Measurements from ENCODE around the gene DNASE1L3. TPM values are rescaled to one million over a fixed set of nuclear protein-coding genes. Genes with fewer than 3 reads are reported as not detected.

The DNASE1L3 gene
- total and polyA plus RNA-seq, 2 of the 13 experiments (the other 11 are each of a cell fraction or from before 2014, with no cell fraction given) = 0.86 to 1.7 TPM

GRCh38 chr3:58175437-58176184, 35.2 kb downstream of the DNASE1L3 start (continued):
- TF ChIP-seq, protein P1, sequence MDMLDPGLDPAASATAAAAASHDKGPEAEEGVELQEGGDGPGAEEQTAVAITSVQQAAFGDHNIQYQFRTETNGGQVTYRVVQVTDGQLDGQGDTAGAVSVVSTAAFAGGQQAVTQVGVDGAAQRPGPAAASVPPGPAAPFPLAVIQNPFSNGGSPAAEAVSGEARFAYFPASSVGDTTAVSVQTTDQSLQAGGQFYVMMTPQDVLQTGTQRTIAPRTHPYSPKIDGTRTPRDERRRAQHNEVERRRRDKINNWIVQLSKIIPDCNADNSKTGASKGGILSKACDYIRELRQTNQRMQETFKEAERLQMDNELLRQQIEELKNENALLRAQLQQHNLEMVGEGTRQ (IDR thresholded peaks at IDR 0.05; ENCODE audit: low read depth, low read length) = peak; percentile 72
- TF ChIP-seq, protein P1 (CRISPR knock-in tag; IDR thresholded peaks at IDR 0.05; ENCODE audit: borderline replicate concordance) = no peak; the same call in none of the 2 replicates
- TF ChIP-seq, protein P2, sequence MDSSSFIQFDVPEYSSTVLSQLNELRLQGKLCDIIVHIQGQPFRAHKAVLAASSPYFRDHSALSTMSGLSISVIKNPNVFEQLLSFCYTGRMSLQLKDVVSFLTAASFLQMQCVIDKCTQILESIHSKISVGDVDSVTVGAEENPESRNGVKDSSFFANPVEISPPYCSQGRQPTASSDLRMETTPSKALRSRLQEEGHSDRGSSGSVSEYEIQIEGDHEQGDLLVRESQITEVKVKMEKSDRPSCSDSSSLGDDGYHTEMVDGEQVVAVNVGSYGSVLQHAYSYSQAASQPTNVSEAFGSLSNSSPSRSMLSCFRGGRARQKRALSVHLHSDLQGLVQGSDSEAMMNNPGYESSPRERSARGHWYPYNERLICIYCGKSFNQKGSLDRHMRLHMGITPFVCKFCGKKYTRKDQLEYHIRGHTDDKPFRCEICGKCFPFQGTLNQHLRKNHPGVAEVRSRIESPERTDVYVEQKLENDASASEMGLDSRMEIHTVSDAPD (CRISPR knock-in tag; IDR thresholded peaks at IDR 0.05) = peak; percentile 98
- TF ChIP-seq ETV5 (CRISPR knock-in tag; IDR thresholded peaks at IDR 0.05; ENCODE audit: borderline replicate concordance) = peak; percentile 84; the same call in 1 of the 2 replicates
- peak; percentile 23; the same call in 1 of the 2 replicates for TF ChIP-seq STAG1 (CRISPR knock-in tag; IDR thresholded peaks at IDR 0.05)
- TF ChIP-seq SP140L (CRISPR knock-in tag; IDR thresholded peaks at IDR 0.05; ENCODE audit: borderline replicate concordance) = 0 out of 2 replicates have a peak, but pooled peaks have one; percentile 65
- TF ChIP-seq, protein P3, sequence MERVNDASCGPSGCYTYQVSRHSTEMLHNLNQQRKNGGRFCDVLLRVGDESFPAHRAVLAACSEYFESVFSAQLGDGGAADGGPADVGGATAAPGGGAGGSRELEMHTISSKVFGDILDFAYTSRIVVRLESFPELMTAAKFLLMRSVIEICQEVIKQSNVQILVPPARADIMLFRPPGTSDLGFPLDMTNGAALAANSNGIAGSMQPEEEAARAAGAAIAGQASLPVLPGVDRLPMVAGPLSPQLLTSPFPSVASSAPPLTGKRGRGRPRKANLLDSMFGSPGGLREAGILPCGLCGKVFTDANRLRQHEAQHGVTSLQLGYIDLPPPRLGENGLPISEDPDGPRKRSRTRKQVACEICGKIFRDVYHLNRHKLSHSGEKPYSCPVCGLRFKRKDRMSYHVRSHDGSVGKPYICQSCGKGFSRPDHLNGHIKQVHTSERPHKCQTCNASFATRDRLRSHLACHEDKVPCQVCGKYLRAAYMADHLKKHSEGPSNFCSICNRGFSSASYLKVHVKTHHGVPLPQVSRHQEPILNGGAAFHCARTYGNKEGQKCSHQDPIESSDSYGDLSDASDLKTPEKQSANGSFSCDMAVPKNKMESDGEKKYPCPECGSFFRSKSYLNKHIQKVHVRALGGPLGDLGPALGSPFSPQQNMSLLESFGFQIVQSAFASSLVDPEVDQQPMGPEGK (CRISPR knock-in tag; IDR thresholded peaks at IDR 0.05) = peak; percentile 89
- peak; percentile 70; the same call in 1 of the 2 replicates for TF ChIP-seq ZNF232 (CRISPR knock-in tag; IDR thresholded peaks at IDR 0.05; ENCODE audit: borderline replicate concordance)
- TF ChIP-seq, protein P4, sequence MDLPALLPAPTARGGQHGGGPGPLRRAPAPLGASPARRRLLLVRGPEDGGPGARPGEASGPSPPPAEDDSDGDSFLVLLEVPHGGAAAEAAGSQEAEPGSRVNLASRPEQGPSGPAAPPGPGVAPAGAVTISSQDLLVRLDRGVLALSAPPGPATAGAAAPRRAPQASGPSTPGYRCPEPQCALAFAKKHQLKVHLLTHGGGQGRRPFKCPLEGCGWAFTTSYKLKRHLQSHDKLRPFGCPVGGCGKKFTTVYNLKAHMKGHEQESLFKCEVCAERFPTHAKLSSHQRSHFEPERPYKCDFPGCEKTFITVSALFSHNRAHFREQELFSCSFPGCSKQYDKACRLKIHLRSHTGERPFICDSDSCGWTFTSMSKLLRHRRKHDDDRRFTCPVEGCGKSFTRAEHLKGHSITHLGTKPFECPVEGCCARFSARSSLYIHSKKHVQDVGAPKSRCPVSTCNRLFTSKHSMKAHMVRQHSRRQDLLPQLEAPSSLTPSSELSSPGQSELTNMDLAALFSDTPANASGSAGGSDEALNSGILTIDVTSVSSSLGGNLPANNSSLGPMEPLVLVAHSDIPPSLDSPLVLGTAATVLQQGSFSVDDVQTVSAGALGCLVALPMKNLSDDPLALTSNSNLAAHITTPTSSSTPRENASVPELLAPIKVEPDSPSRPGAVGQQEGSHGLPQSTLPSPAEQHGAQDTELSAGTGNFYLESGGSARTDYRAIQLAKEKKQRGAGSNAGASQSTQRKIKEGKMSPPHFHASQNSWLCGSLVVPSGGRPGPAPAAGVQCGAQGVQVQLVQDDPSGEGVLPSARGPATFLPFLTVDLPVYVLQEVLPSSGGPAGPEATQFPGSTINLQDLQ (CRISPR knock-in tag; IDR thresholded peaks at IDR 0.05) = no peak
- TF ChIP-seq PAXIP1 (CRISPR knock-in tag; conservative IDR thresholded peaks at IDR 0.05) = peak; percentile 99
- TF ChIP-seq NRL (CRISPR knock-in tag; IDR thresholded peaks at IDR 0.05; ENCODE audit: borderline replicate concordance) = peak; percentile 61
- TF ChIP-seq POGZ (CRISPR knock-in tag; IDR thresholded peaks at IDR 0.05) = peak; percentile 43
- TF ChIP-seq ZNF629 (CRISPR knock-in tag; conservative IDR thresholded peaks at IDR 0.05) = 0 out of 2 replicates have a peak, but pooled peaks have one; percentile 8
- TF ChIP-seq ZNF264 (CRISPR knock-in tag; IDR thresholded peaks at IDR 0.05) = no peak; the same call in none of the 2 replicates
- peak; percentile 60; the same call in 1 of the 2 replicates for TF ChIP-seq ZFP90 (CRISPR knock-in tag; IDR thresholded peaks at IDR 0.05; ENCODE audit: borderline replicate concordance)
- TF ChIP-seq HIVEP1 (CRISPR knock-in tag; IDR thresholded peaks at IDR 0.05) = peak; percentile 39; the same call in 1 of the 2 replicates
